Loucy (cell line): ENCODE data around the gene RIN3.

Experiments used
- H2AFZ ChIP-seq: fragments of 200-600 bp; sonication (generic); 2 replicates; pipeline ENCODE4 v1.6.0; 2016; ENCODE audit warnings: antibody characterized with exemption, mild to moderate bottlenecking, low read length, moderate library complexity
- H3F3A ChIP-seq: fragments of 200-600 bp; 2 replicates; pipeline ENCODE4 v1.6.0; 2016; ENCODE audit warnings: antibody characterized with exemption, low read depth, mild to moderate bottlenecking
- H3K27me3 ChIP-seq: fragments of 200-600 bp; sonication (generic); 2 replicates; pipeline ENCODE4 v1.6.1; 2014; ENCODE audit warnings: low read length, mild to moderate bottlenecking; ENCODE audit not compliant: insufficient read depth, poor library complexity, severe bottlenecking
- H3K36me3 ChIP-seq: fragments of 200-600 bp; sonication (generic); 2 replicates; pipeline ENCODE4 v1.6.1; 2016; ENCODE audit warnings: low read length; ENCODE audit not compliant: insufficient read depth
- H3K4me1 ChIP-seq: fragments of 200-600 bp; sonication (generic); 2 replicates; pipeline ENCODE4 v1.5.1; 2014; ENCODE audit warnings: low read length, mild to moderate bottlenecking; ENCODE audit not compliant: insufficient read depth, poor library complexity, severe bottlenecking
- H3K4me2 ChIP-seq: fragments of 200-600 bp; sonication (generic); 2 replicates; pipeline ENCODE4 v1.6.0; 2014; ENCODE audit warnings: antibody characterized with exemption, low read length, low read depth, mild to moderate bottlenecking; ENCODE audit not compliant: poor library complexity, severe bottlenecking
- H3K4me3 ChIP-seq: fragments of 200-600 bp; sonication (generic); 2 replicates; pipeline ENCODE4 v1.5.1; 2014; ENCODE audit warnings: low read length, mild to moderate bottlenecking, mixed read lengths; ENCODE audit not compliant: poor library complexity, severe bottlenecking
- H3K79me2 ChIP-seq: fragments of 200-600 bp; sonication (generic); 2 replicates; pipeline ENCODE4 v1.6.1; 2014; ENCODE audit warnings: low read length; ENCODE audit not compliant: insufficient read depth
- H3K9ac ChIP-seq: fragments of 200-600 bp; sonication (generic); 2 replicates; pipeline ENCODE4 v1.6.0; 2014; ENCODE audit warnings: mild to moderate bottlenecking, low read depth, low read length, moderate library complexity; ENCODE audit not compliant: poor library complexity, severe bottlenecking
- H3K9me2 ChIP-seq: fragments of 200-600 bp; sonication (generic); replicated peaks from 2 replicates; pipeline ENCODE4 v1.6.1; 2016; ENCODE audit warnings: low read depth, low read length, mixed read lengths
- H3K9me3 ChIP-seq: fragments of 200-600 bp; sonication (generic); 2 replicates; pipeline ENCODE4 v1.6.1; 2014; ENCODE audit warnings: mild to moderate bottlenecking, antibody characterized with exemption, low read length, low read depth; ENCODE audit not compliant: insufficient read depth
- H4K20me1 ChIP-seq: fragments of 200-600 bp; sonication (generic); 2 replicates; pipeline ENCODE4 v1.6.0; 2014; ENCODE audit warnings: antibody characterized with exemption, low read length, mild to moderate bottlenecking; ENCODE audit not compliant: insufficient read depth, poor library complexity, severe bottlenecking
- EZH2phosphoT487 ChIP-seq: fragments of 200-600 bp; IDR thresholded peaks from 2 replicates; pipeline ENCODE4 v1.6.1; 2018; ENCODE audit warnings: antibody characterized with exemption, mild to moderate bottlenecking, moderate library complexity, borderline replicate concordance
- TF ChIP-seq, protein P1 (sequence below): fragments of 200-600 bp; sonication (generic); conservative IDR thresholded peaks from 2 replicates; pipeline ENCODE4 v1.5.1; 2014; ENCODE audit warnings: mild to moderate bottlenecking, antibody characterized with exemption, low read length

Gene RIN3

DNA sequence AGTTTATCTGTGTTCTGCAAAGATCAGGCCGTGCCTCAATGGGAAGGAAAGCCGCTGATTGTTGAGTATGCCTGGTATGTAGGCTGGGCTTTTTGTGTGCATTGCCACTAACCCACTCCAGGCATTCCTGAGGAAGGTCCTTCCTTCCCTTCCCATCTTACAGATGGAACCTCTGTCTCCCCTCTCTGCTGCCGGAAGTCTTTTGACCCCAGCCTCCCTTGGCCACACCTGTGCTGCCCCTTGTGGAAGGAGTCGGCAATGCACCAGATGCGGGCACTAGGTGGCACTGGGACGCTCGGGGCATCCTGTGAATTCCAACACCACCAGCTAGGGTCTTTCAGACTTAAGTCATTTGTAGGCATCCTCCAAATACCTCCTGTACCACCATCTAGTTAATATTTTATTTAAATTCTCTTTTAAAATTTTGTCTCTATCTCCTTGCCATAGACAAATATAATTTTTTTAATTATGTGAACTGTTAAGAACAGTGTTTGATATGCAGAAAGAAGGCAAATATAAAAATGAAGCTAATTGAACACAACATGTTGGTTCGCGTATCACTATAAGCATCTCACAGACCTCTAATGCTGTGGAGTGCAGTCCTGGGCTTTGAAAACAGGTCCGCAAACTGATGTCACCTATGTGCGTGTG is 99.6 kb downstream of the RIN3 start:
- H4K20me1 ChIP-seq: peaks cover 12% of the 10 kb centered on the region
- no peak overlapping the region for H3K4me3 ChIP-seq
- no peak for TF ChIP-seq EZH2phosphoT487
- TF ChIP-seq, protein P1, sequence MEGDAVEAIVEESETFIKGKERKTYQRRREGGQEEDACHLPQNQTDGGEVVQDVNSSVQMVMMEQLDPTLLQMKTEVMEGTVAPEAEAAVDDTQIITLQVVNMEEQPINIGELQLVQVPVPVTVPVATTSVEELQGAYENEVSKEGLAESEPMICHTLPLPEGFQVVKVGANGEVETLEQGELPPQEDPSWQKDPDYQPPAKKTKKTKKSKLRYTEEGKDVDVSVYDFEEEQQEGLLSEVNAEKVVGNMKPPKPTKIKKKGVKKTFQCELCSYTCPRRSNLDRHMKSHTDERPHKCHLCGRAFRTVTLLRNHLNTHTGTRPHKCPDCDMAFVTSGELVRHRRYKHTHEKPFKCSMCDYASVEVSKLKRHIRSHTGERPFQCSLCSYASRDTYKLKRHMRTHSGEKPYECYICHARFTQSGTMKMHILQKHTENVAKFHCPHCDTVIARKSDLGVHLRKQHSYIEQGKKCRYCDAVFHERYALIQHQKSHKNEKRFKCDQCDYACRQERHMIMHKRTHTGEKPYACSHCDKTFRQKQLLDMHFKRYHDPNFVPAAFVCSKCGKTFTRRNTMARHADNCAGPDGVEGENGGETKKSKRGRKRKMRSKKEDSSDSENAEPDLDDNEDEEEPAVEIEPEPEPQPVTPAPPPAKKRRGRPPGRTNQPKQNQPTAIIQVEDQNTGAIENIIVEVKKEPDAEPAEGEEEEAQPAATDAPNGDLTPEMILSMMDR: peak; percentile 99
- 0 out of 2 replicates have a peak, but pooled peaks cover 3% of the 10 kb centered on the region for H3K9me3 ChIP-seq
- no peaks in the 10 kb centered on the region for H3K9me2 ChIP-seq
- H2AFZ ChIP-seq: no peak overlapping the region
- peaks cover 29% of the 10 kb centered on the region for H3K4me1 ChIP-seq
- no peak overlapping the region for H3K4me2 ChIP-seq
- peaks cover 31% of the 10 kb centered on the region; the same call in 1 of the 2 replicates for H3K36me3 ChIP-seq
- H3K9ac ChIP-seq: no peak overlapping the region
- peaks cover 18% of the 10 kb centered on the region; the same call in 1 of the 2 replicates for H3K79me2 ChIP-seq
- H3K27me3 ChIP-seq: no peaks in the 10 kb centered on the region
- no peaks in the 10 kb centered on the region for H3F3A ChIP-seq

DNA sequence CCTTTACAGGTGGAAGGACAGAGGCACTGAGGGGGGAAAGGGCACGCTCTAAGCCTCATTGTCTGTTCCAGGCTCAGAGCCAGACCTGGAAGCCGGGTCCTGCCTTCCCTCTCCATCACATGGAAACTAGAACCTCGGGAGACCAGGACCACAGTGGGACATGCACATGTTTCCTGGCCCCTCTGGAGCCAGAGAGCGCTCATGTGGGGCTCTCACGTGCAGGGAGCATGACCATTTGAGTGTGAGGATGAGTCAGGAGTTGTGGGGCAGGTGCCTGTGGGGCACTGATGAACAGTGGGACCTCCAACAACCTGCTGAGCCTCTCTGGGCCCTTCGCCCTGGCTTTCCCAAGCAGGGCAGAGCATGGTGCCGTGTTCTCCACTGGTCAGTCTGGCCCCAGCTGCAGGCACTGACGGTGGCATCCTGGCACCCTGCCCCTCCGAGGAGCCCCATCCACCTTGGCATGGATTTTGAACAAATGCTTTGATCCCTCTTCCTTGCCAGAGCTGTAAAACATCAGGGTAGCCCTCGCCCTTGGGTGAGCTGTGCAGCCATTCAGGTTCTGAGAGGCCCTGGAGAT is 100.2 kb downstream of the RIN3 start:
- Histone ChIP-seq H3K27me3 (no peaks in the 10 kb centered on the region), H2AFZ (no peak overlapping the region), H3K36me3 (peaks cover 34% of the 10 kb centered on the region; the same call in 1 of the 2 replicates), H3K79me2 (peaks cover 18% of the 10 kb centered on the region; the same call in 1 of the 2 replicates), H3K9me3 (0 out of 2 replicates have a peak, but pooled peaks cover 3% of the 10 kb centered on the region), H3F3A (no peaks in the 10 kb centered on the region), H3K4me1 (peaks cover 29% of the 10 kb centered on the region), H3K9me2 (no peaks in the 10 kb centered on the region), H3K9ac (no peak overlapping the region), H3K4me3 (no peak overlapping the region), H4K20me1 (peaks cover 12% of the 10 kb centered on the region), H3K4me2 (no peak overlapping the region)
- TF ChIP-seq EZH2phosphoT487: no peak

DNA sequence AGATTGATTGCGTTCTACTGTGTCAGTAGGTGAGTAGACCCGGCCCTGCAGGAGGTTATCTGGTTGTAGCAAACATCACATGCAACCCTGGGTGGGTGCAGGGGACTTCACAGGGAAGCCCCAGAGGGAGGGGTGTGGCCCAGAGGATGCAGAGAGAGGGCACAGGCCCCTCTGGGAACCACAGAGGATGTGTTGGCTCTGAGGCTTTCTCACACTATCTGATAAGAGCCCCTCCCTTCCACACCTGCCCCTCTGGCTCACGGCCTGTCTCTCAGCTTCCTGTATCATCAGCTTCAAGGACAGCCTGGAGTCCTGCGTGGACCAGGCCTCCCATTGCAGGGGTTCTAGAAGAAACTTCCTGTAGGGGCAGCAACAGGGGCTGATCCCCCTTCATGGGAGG is 101.9 kb downstream of the RIN3 start:
- no peaks in the 10 kb centered on the region for H3K9me2 ChIP-seq
- H3K4me3 ChIP-seq: peak overlapping the region; percentile 24
- TF ChIP-seq, protein P1: no peak
- no peak for TF ChIP-seq EZH2phosphoT487
- peak overlapping the region; percentile 39 for H3K4me2 ChIP-seq
- H3K27me3 ChIP-seq: no peaks in the 10 kb centered on the region
- H3F3A ChIP-seq: no peaks in the 10 kb centered on the region
- H3K79me2 ChIP-seq: peaks cover 12% of the 10 kb centered on the region; the same call in 1 of the 2 replicates
- H4K20me1 ChIP-seq: peaks cover 10% of the 10 kb centered on the region
- H3K9ac ChIP-seq: no peak overlapping the region
- H3K36me3 ChIP-seq: peaks cover 41% of the 10 kb centered on the region; the same call in 1 of the 2 replicates
- H3K4me1 ChIP-seq: peaks cover 21% of the 10 kb centered on the region
- H3K9me3 ChIP-seq: 0 out of 2 replicates have a peak, but pooled peaks cover 3% of the 10 kb centered on the region
- H2AFZ ChIP-seq: no peak overlapping the region
